HG02885 (cell line): ENCODE data around the gene FSD1L.

ENCODE experiments used
- ATAC-seq: cut with Tn5 transposase; IDR thresholded peaks from one replicate; pipeline ENCODE4 v1.9.1; 2021; ENCODE audit warnings: mild to moderate bottlenecking; ENCODE audit not compliant: unreplicated experiment, poor library complexity

The FSD1L gene

DNA sequence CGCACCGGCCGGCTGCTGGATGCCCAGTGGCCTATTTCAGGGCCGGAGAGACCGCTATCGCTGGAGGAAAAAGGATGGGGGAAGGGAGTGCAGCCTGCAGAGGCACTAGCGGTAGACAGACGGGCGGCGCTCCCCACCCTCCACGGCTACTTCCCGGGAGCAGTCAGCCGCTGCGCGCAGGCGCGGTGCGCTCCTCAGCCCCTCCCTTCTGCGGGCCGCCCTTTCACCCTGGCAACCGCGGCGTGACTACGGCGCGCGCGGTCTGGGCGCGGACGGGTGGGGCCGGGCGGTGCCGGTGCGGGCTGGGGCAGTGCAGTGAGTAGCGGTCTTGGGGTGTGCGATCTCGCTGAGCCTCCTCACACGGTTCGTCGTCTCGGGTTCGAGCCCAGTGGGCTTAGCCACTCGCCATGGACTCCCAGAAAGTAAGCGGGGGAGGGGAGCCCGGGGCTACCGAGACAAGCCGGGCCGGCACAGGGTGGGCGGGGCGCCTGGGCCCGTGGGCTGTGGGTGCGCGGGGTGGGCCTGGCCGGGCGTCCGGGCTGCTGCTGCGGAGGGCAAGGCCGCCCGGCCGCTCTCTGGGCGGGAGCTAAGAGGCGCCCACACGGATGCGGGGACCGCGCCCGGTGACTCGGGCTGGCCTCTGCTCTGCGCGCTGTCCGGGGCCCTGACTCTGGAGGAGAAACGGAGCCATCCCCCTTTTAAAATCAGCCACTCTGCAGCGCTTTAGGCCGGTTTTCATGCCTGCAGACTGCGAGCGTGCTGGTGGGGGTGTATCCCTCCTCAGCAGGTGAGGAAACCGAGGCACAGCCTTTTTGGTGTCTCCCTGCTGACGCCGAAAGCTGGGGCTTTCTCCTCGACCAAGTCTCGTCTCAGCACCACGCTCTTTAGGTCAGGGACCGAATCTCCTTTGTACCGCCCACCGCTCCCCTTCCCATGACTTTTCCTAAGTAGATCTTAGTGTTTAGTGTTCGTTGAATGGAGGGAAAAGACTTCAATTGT, at the start of gene FSD1L:
Gene FSD1L (plus strand): TSS at position 221 of the 999 bp plus-strand sequence. CDS start 187 bp downstream, at position 408.
- ATAC-seq: peak; percentile 96

DNA sequence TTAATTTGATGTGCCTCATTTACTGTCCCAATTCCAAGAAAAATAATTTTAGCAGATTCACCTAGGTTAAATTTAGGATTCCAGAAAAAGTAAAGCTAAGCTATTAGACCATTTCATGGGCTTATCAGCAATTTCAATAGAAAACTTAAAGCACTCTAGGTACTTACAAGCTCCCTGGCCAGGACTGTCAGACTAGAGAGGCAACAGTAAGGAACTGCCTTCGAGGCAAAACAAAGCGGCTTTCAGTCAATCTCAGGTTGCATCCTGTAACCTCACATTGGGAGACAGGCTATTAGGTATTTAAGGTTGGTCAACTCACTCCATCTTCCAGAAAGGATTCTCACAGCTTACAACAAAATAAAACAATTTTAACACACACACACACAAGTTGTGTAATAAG, 48.7 kb upstream of the FSD1L start:
- ATAC-seq: no peak

DNA sequence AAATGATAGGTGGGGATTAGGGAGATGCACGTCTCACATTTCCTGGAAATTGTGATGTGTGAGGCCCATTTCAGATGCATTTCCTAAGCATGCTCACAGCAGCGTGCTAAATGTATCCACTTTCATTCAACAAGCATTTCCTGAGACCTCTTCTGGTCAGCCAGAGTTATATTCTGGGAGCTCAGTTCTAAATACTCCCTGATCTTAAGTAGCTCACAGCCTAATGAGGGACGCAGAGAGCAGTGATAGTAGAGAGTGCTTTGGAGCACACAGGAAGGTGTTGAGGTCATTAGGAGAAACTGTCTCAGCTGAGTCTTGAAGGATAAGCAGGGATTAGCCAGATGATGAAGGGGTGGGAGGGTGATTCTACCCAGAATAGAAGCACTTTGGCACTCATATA, 46.2 kb upstream of the FSD1L start:
- no peak for ATAC-seq

DNA sequence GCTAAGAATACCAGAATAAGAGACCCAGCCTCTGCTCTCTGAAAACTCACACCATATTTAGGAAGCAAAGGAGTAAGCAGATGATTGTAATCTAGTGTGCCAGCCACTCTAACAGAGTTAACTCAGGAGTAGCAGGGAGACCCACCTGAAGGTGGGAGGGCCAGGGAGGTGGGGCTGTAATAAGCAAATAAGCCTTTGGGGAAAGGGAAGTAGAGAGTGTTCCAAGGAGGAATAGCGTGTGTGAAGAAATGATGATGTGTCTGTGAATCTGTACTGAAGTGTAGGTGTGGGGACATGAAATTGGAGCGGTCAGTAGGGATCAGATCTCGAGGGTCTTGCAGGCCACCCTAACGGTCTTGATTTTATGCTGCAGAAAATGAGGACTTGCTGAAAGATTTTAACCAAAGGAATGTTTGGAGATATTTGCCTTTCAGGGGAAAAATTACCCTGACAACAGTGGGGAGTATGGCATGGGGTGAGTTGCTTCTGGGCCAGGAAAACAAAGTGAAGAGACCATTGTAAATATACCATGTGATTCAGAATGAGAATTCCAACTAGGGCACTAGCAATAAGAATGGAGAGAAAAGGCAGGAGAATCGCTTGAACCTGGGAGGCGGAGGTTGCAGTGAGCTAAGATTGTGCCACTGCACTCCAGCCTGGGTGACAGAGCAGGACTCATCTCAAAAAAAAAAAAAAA, 44.1 kb upstream of the FSD1L start:
- no peak for ATAC-seq

DNA sequence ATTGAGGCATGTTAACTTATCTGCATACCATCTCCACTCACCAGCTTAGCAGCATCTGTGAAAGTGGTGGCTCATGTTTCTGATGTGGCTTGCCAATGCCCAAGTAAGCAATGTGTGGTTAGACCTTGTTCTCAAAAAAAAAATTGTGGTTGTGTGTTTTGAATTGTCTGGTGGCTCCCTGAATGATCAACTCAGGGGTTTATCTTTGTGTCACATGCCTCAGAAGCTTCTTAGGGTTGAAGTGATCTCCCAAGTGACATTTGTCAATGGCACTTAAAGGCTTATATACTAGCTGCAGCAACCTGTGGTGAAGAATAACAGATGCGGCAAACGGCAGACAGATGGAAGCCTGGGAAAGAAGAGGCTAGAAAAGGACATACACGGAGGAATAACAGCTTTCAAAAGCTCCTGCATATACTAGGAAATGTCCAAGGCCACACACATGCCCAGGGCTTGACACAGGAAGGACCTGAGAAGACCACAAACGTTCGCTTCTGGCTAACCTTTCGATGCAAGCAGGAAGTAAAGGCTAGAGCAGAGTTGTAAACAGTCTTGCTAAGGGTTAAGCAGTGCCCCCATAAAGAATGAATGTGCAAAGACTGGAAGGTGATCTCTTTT, 42.2 kb upstream of the FSD1L start:
- ATAC-seq: peak; percentile 92

DNA sequence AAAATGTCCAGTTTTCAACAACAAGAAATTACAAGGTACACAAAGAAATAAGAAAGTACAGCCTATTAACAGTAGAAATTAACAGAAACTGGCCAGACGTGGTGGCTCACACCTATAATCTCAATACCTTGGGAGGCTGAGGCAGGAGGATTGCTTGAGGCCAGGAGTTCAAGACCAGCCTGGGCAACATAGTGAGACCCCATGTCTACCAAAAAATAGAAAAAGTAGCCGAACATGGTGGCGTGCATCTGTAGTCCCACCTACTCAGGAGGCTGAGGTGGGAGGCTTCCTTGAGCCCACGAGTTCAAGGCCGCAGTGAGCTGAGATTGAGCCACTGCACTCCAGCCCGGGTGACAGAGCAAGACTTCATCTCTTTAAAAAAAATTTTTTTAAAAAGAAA, 41.5 kb upstream of the FSD1L start:
- ATAC-seq: no peak

DNA sequence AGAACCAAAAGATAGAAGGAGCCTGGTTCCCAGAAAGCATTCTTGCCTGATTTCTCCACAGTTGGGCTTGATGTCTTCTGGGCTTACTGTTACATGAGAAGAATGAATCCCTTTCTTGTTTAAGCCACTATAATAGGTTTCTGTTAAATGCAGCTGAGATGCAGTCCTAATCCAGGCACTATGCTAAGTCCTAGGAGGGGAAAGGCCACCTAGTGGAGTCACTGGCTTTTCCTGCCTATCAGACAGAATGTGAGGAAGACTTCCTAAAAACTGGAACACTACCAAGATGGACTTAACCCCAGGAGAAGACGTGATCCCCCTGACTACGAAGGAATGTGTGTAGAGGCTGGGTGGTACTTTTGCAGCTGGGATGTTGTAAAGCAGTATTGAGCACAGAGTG, 34.3 kb upstream of the FSD1L start:
- no peak for ATAC-seq

DNA sequence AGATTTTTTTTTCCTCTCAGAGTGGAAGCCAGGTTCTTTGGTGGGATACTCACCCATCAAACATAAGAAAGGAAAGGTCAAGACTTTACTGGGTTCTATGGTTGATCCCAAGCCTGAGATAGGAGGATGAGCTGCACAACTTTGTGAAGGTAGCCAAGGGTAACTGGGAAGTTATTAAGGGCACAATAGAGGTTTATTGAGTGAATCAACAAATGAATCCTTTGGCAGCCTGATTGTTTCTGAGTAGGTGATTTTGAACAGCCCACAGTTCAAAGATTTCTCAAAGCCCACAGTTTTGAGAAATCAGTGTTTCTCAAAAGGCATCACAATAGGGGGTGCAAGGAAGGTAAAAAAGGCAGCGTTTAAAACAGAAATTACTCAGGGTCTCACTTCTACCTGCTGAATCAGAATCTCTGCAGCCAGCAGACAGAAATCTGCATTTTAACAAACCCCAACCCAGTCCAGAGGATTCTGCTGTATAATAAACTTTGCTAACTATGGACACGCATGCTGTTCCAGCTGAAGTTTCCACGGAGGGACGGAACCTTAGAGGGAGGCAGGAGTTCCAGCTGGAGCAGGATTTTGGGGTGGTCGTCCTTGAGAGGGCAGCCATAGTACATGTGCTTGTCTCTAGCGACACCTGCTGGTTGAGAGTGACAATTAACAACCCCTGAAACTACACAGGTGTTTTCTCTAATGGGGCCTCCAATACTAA, 32.7 kb upstream of the FSD1L start:
- ATAC-seq: peak; percentile 77

DNA sequence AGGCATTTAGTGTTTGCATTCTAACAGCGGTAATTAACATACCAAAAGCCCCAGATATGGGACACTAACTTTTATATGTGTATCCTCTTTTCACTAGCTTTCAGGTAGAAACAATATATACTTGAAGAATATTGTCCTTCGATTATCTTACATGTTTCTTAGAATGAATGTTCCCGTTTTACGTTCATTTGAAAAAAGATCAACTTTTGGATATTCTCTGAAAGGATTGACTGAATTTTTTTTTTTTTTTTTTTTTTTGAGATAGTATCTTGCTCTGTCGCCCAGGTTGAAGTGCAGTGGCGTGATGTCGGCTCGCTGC, 32.2 kb upstream of the FSD1L start:
- ATAC-seq: no peak

DNA sequence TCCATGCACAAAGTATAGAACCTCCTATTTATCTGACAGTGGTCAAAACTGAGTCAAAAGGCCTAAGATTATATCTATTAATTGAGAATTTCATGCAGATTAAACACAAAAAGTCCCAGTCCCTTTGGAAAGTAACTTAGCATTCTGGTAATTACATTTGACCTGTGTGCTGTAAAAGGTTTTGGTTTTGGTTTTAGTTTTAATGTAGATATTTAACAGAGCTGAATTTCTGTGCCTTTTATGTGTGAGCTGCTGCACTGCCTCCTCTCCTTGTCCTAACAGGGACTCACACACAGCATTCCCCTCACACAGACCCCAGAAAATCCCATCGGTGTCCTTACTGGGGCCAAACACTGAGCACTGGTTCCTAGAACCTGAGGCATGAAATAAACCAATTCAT, 31.0 kb upstream of the FSD1L start:
- ATAC-seq: peak; percentile 71

DNA sequence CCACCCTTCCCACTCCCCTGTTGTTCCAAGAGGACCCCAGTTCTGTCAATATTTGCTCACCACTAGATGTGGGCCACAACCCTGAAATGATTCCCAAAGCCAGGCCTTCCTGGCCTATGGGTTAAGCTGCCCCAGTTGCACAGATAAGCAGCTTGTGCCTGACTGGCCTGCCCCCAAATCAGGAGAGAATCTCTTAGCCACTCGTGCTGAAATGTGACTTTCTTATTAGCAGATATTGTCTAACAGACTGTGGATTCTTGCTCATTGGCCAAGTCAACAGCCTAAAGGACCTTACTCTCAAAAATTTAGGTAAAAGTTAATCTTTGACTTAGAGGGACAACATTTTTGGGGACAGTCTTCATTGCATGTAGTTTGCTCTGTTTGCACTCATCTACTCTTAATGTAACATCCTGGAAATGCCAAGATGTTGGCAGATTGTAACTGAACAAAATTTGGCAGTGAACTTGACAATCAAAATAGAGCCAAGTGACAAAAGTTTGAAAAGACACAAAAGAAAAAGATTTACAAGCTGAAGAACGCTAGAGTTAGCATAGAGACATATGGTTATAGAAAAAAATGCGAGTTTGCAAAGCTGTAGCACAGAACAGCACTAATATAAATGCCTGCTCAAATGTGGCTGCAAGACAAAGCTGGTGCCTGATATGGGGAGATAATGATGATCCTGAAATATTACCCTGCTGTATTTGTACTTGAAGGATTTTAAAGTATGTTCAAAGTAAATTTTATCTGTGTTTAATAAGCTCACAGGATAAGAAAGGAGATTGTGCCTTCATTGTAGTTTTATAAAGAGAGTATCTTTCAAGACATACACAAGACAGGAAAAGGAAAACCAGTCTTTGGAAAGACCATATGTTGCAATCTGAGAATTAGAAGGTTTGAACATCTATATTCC, 29.0 kb upstream of the FSD1L start:
- no peak for ATAC-seq

DNA sequence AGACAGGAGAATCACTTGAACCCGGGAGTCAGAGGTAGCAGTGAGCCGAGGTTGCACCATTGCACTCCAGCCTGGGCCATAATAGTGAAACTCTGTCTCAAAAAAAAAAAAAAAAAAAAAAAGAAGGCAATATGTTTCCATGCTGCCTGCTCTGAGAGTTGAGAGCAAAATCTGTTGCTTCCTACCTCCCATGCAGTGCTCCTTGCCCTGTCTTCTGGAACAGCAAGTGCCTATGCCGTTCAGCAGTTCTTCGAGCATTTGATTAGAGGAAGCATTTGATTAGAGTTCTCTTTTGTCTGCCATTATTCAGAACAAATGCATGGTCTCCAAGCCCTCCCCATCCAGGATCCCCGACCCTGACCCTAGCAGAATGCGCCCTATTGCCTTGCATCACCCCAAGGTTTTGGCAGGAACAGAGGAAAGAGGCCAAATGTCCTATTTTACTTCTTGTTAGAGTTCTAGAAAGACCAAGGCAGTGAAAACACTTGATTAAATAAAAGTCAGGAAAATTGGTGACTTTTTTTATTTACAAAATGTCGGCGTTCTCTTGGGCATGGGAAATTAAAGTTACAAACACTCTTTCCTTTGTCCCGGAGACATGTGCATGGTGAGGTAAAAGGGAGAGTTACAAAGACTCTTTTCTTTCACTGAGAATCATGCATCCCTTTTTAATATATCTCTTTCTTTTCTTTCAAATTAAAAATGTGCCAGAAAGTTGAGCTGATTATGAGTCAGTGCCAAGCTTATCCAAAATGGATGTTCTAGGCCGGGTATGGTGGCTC, 27.8 kb upstream of the FSD1L start:
- ATAC-seq: no peak

DNA sequence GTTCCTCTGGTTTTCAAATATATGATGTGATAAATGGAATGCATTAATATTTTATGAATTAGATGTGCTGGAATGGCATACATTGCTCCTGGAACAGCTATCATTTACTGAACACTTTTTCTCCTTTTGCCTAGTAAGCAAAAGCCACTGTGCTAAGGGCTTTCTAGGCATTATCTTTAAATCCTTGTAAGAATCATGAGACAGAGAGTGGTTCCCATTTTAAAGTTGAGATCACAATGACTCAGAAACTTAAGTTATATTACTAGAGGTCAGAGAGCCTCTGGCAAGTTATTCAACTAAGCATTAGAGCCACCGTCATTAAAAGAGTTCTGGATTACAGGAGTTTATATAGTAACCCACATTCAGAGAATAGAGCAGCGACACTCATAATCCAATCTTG, 26.7 kb upstream of the FSD1L start:
- no peak for ATAC-seq

DNA sequence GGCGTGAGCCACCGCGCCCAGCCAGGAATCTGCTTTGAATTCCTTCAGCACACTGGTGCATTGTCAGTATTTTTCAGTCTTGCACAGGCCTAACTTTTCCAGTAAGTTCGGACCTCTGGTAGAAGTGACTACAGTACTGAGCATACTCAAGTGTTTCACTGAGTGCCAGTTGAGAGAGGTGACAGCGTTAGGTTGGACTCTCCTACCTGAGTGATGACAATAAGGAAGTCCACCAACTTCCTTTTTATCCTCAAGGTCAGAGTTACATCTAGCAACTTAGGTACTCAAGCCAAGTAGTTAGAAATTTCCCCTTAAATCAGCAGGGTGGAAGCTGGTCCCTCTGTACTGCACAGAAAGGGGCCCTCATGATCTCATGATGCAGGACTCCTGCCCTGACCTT, 26.0 kb upstream of the FSD1L start:
- no peak for ATAC-seq

DNA sequence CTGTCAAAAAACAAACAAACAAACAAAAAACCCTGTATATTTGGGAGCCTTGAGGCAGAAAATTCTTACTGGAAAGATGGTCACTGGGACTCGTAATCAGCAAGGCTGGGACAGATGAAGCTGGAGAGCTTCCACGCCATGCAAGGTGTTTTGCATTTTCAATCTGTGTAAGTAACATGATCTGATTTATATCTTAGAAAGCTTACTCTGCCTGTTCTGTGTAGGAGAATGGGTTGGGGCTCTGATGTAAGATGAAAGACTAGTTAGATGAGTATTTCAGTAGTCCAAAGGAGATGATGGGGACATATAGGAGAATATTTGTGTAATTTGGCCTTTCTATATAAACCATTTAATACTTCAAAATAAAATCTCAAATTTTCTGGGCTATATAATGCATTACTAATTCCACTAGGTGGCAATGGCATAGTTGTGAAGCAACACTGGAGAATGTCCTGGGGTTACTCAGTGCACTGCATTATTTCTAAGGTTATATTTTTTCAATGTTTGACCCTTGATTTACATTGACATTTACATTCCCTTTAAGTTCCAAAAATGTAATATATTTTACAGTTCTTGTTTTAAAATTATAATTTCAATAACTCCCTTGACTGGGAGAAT, 21.9 kb upstream of the FSD1L start:
- ATAC-seq: peak; percentile 72

DNA sequence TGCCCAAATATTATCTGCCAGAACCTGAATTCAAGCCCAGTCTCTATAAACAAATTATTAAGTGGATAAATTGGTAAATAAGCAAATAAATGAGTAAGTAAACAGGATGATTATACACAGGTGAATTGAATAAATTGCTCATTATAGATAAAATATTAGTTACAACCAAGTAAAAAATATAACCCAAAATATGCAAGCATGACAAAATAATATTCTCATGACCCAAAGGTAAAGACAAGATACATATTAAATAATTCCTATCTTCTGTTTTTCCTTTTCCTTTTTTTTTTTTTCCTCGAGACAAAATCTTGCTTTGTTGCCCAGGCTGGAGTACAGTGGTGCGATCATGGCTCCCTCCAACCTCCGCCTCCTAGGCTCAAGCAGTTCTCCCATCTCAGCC, 21.2 kb upstream of the FSD1L start:
- ATAC-seq: no peak

DNA sequence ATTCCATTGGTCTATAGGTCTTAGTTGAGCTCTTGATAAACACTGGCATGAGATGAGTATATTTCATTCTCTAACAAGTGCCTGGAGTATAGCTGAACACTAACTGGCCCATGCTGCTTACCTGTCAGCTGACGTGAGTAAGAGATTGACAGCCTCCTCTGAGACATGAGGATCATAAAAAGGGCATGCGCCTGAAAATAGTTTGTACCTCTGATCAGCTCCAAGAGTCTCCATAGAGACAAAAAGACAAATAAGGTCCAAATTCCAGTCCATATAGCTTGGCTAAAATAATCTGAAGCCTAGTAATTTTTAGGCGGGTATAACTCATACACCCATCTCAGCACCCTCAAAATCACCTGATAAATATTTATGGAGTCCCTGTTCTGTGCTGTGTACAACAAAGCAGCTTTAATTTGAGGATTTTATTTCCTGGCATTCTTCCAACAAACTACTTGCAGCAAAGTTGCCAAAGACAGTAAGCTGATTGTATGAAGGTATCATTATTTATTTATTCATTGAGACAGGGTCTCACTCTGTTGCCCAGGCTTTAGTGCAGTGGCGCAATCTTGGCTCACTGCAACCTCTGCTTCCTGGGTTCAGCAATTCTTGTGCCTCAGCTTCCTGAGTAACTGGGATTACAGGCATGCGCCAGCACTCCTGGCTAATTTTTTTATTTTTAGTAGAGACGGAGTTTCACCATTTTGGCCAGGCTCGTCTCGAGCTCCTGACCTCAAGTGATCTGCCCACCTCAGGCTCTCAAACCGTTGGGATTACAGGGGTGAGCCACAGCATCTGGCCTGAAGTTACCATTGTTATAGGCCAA, 16.2 kb upstream of the FSD1L start:
- no peak for ATAC-seq
